Endothelial cell of umbilical vein (primary cell): ENCODE measurements around the gene KDM7A.

Source experiments
- CTCF ChIP-seq, 2 donors: IDR thresholded peaks; 1 replicate in 1 of 2; 2 replicates in 1 of 2; pipeline ENCODE4 v1.5.1; 2011; ENCODE audit warnings: low read length in 2 of 2, mild to moderate bottlenecking in 2 of 2, moderate library complexity in 2 of 2, control low read depth in 1 of 2, inconsistent platforms in 1 of 2, low read depth in 1 of 2; ENCODE audit not compliant: insufficient read depth in 1 of 2; ENCODE audit errors: extremely low read depth in 1 of 2
- EZH2 ChIP-seq: IDR thresholded peaks from 2 replicates; pipeline ENCODE4 v1.6.1; 2012; ENCODE audit warnings: borderline replicate concordance, low read depth, mild to moderate bottlenecking, moderate library complexity, low read length, inconsistent platforms; ENCODE audit not compliant: severe bottlenecking
- POLR2A ChIP-seq: IDR thresholded peaks from 2 replicates; pipeline ENCODE4 v1.6.1; 2012; ENCODE audit warnings: low read depth, mild to moderate bottlenecking, control low read depth, low read length
- POLR2AphosphoS5 ChIP-seq: IDR thresholded peaks from 2 replicates; pipeline ENCODE4 v1.6.1; 2012; ENCODE audit warnings: low read depth, mild to moderate bottlenecking, control low read depth, low read length, moderate library complexity; ENCODE audit not compliant: insufficient read depth

DNA sequence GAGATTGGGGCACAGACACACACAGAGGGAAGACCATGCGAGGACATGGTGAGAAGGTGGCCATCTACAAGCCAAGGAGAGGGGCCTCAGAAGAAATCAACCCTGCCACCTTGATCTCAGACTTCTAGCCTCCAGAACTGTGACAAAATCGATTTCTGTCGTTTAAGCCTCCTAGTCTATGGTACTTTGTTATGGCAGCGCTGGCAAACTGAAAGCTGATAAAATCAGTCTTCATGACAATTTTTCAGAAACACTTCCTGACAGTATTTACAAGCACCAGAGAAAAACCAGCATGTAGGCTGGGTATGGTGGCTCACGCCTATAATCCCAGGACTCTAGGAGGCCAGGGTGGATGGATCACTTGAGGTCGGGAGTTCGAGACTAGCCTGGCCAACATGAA, 118.3 kb downstream of the KDM7A start:
- no peak for TF ChIP-seq CTCF (IDR thresholded peaks at IDR 0.05; ENCODE audit: extremely low read depth in 1 of 2, insufficient read depth in 1 of 2, low read depth in 1 of 2, low read length in 2 of 2)
- TF ChIP-seq EZH2 = no peak
- no peak for TF ChIP-seq POLR2A
- no peak for TF ChIP-seq POLR2AphosphoS5
